Superior temporal gyrus (tissue), 1 donor: Measurements from ENCODE around the gene GBF1.

Experiments
- DNase-seq: peaks from one replicate; pipeline ENCODE4 v3.0.0-alpha.2; 2016; ENCODE audit errors: extremely low spot score

Gene GBF1

GRCh38 chr10:102408728-102409603 is 163.6 kb downstream of the GBF1 start:
- DNase-seq: peak; percentile 32

GRCh38 chr10:102409604-102410428 is 164.5 kb downstream of the GBF1 start:
- no peak for DNase-seq

- DNase-seq: peak; percentile 28
Measured at GRCh38 chr10:102410429-102411073, 165.2 kb downstream of the GBF1 start.

- DNase-seq: no peak
Measured at GRCh38 chr10:102411341-102412255, 166.3 kb downstream of the GBF1 start.

- no peak for DNase-seq
Measured at GRCh38 chr10:102412293-102412692, 167.0 kb downstream of the GBF1 start.

GRCh38 chr10:102413053-102413705 is 167.8 kb downstream of the GBF1 start:
- DNase-seq: no peak

GRCh38 chr10:102413806-102414561 is 168.7 kb downstream of the GBF1 start:
- DNase-seq: no peak

- DNase-seq: no peak
Measured at GRCh38 chr10:102414749-102415148, 169.4 kb downstream of the GBF1 start.

- no peak for DNase-seq
Measured at GRCh38 chr10:102416283-102416682, 171.0 kb downstream of the GBF1 start.

- DNase-seq: no peak
Measured at GRCh38 chr10:102416695-102417094, 171.4 kb downstream of the GBF1 start.

GRCh38 chr10:102418622-102419268 is 173.4 kb downstream of the GBF1 start, which contains the start of gene PSD:
Gene PSD (minus strand): TSS chr10:102418785. CDS start chr10:102417038, 1,747 bp downstream.
- DNase-seq: no peak

GRCh38 chr10:102419269-102420180 is 174.2 kb downstream of the GBF1 start:
- DNase-seq: peak; percentile 77

GRCh38 chr10:102420181-102420713 is 174.9 kb downstream of the GBF1 start:
- no peak for DNase-seq

- peak; percentile 98 for DNase-seq
Measured at GRCh38 chr10:102420714-102421506, 175.6 kb downstream of the GBF1 start, which contains the start of gene FBXL15. Gene FBXL15 (plus strand): TSS chr10:102420836. CDS start chr10:102421130, 294 bp downstream.

- DNase-seq: no peak
Measured at GRCh38 chr10:102421507-102421756, 176.1 kb downstream of the GBF1 start.

GRCh38 chr10:102421757-102422512 is 176.6 kb downstream of the GBF1 start:
- no peak for DNase-seq
